Measurements from ENCODE around the gene LIN7C. TPM values are rescaled to one million over a fixed set of nuclear protein-coding genes. Genes with fewer than 3 reads are reported as not detected.

The LIN7C gene
- total and polyA plus RNA-seq, 2 of the 13 experiments (the other 11 are each of a cell fraction or from before 2014, with no cell fraction given), result 14.8 to 37.2 TPM

DNA sequence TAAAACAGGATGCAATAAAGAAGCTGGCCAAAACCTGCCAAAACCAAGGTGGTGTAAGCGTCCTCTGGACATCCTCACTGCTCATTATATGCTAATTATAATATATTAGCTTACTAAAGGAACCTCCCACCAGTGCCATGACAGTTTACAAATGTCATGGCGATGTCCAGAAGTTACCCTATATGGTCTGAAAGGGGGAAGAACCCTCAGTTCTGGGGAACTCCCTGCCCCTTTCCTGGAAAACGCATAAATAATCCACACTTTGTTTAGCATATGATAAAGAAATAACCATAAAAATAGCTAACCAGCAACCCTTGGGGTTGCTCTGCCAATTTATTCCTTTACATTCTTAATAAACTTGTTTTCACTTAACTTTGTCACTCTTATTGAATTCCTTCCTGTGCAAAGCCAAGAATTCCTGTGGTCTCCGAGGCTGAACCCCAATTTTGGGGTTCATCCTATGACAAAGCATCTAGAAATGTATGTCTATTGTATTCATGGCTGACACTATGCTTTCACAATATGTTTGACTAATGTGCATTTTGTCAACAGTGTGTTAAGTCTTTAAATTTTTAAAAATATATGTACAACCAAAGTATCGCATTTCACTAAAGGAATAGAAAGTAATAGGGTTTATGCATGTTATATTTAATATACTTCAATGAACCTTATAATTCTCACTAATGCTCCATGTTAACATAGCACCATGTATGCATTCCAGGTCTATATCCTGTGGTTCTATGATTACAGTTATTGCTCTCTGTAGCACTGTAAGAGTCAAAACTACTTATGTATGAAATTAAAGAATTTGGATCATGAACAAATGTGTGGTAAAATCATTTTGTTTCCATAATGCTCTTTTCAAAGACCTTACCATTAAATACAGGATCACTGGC, 59.0 kb downstream of the LIN7C start:
- H3K27me3 ChIP-seq (ENCODE audit: control insufficient read depth in 1 of 2, insufficient read depth in 2 of 2, low read length in 2 of 2), result no peaks in the 10 kb centered on the region
- no peak overlapping the region for H3K4me2 ChIP-seq (ENCODE audit: low read depth, low read length)
- H3K27ac ChIP-seq (ENCODE audit: extremely low read length, insufficient read depth, low read length), result no peak overlapping the region
- intact Hi-C loops (cut with micrococcal nuclease; ENCODE audit: unreplicated experiment) (no loop called here), in situ Hi-C loops (cut with HindIII; ENCODE audit: extremely low pct_ligation_motif_present, low pct_unique_long_range_greater_than_20kb) (no loop called here)
- H3K9me3 ChIP-seq (ENCODE audit: low read length), result no peaks in the 10 kb centered on the region
- no peaks in the 10 kb centered on the region for H3K36me3 ChIP-seq (replicated peaks in 1 of 2; ENCODE audit: control insufficient read depth in 1 of 2, insufficient read depth in 2 of 2, low read length in 2 of 2)
- no peak overlapping the region for H3K9ac ChIP-seq (ENCODE audit: insufficient read depth, low read depth, low read length)
- TF ChIP-seq ZNF766 (CRISPR knock-in tag; IDR thresholded peaks at IDR 0.05; ENCODE audit: borderline replicate concordance) (no peak), HMGA1 (CRISPR knock-in tag; conservative IDR thresholded peaks at IDR 0.05) (no peak), YY1 (IDR thresholded peaks at IDR 0.05; ENCODE audit: insufficient read depth, insufficient replicate concordance, low read depth, low read length) (no peak), ZNF12 (CRISPR knock-in tag; IDR thresholded peaks at IDR 0.05) (no peak)
- TF ChIP-seq, protein P1, sequence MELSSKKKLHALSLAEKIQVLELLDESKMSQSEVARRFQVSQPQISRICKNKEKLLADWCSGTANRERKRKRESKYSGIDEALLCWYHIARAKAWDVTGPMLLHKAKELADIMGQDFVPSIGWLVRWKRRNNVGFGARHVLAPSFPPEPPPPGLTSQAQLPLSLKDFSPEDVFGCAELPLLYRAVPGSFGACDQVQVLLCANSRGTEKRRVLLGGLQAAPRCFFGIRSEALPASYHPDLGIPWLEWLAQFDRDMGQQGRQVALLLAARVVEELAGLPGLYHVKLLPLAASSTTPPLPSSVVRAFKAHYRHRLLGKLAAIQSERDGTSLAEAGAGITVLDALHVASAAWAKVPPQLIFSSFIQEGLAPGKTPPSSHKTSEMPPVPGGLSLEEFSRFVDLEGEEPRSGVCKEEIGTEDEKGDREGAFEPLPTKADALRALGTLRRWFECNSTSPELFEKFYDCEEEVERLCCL (CRISPR knock-in tag; IDR thresholded peaks at IDR 0.05; ENCODE audit: borderline replicate concordance), result no peak
- TF ChIP-seq, protein P2, sequence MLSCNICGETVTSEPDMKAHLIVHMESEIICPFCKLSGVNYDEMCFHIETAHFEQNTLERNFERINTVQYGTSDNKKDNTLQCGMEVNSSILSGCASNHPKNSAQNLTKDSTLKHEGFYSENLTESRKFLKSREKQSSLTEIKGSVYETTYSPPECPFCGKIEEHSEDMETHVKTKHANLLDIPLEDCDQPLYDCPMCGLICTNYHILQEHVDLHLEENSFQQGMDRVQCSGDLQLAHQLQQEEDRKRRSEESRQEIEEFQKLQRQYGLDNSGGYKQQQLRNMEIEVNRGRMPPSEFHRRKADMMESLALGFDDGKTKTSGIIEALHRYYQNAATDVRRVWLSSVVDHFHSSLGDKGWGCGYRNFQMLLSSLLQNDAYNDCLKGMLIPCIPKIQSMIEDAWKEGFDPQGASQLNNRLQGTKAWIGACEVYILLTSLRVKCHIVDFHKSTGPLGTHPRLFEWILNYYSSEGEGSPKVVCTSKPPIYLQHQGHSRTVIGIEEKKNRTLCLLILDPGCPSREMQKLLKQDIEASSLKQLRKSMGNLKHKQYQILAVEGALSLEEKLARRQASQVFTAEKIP (CRISPR knock-in tag; IDR thresholded peaks at IDR 0.05; ENCODE audit: borderline replicate concordance), result no peak
- TF ChIP-seq, protein P3, sequence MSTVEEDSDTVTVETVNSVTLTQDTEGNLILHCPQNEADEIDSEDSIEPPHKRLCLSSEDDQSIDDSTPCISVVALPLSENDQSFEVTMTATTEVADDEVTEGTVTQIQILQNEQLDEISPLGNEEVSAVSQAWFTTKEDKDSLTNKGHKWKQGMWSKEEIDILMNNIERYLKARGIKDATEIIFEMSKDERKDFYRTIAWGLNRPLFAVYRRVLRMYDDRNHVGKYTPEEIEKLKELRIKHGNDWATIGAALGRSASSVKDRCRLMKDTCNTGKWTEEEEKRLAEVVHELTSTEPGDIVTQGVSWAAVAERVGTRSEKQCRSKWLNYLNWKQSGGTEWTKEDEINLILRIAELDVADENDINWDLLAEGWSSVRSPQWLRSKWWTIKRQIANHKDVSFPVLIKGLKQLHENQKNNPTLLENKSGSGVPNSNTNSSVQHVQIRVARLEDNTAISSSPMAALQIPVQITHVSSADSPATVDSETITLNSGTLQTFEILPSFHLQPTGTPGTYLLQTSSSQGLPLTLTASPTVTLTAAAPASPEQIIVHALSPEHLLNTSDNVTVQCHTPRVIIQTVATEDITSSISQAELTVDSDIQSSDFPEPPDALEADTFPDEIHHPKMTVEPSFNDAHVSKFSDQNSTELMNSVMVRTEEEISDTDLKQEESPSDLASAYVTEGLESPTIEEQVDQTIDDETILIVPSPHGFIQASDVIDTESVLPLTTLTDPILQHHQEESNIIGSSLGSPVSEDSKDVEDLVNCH (CRISPR knock-in tag; IDR thresholded peaks at IDR 0.05), result no peak
- TF ChIP-seq, protein P4, sequence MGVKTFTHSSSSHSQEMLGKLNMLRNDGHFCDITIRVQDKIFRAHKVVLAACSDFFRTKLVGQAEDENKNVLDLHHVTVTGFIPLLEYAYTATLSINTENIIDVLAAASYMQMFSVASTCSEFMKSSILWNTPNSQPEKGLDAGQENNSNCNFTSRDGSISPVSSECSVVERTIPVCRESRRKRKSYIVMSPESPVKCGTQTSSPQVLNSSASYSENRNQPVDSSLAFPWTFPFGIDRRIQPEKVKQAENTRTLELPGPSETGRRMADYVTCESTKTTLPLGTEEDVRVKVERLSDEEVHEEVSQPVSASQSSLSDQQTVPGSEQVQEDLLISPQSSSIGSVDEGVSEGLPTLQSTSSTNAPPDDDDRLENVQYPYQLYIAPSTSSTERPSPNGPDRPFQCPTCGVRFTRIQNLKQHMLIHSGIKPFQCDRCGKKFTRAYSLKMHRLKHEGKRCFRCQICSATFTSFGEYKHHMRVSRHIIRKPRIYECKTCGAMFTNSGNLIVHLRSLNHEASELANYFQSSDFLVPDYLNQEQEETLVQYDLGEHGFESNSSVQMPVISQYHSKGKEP (CRISPR knock-in tag; IDR thresholded peaks at IDR 0.05), result no peak
- TF ChIP-seq, protein P5, sequence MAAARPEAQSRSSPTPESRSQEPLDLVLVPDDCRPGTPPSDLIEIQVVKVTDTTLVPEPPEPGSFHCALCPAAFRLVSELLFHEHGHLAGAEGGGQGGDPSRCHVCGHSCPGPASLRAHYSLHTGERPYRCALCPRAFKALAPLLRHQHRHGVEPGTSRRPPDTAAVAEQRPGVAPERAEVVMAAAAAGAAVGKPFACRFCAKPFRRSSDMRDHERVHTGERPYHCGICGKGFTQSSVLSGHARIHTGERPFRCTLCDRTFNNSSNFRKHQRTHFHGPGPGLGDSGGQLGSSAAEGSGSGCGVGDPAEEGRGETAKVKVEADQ (CRISPR knock-in tag; IDR thresholded peaks at IDR 0.05; ENCODE audit: borderline replicate concordance), result no peak
- ChIA-PET CTCF (ENCODE audit: low intra/inter-chr PET ratio, low total read pairs) (no interaction called here), POLR2A (interaction anchor here (1.4 kb wide), 1 partner anchor 25 kb away, joined by 4 read pairs; the partner anchor contains the start of gene LGR4)
- BruUV-seq (replicated peaks), result no TSS peak
- DNase-seq (ENCODE audit: low spot score), result no peak
- FAIRE-seq, result no peak
- peaks cover 60% of the 10 kb centered on the region for H4K20me1 ChIP-seq (ENCODE audit: insufficient read depth, low read length)
- 93% methylated on average over 5 of the region's 5 CpGs for WGBS (ENCODE audit: low lambda C conversion rate)
- no peak for ATAC-seq
- H3K79me2 ChIP-seq (ENCODE audit: insufficient read depth, low read length), result peaks cover 88% of the 10 kb centered on the region
- no peak overlapping the region for H3K4me3 ChIP-seq (replicated peaks in 1 of 3; ENCODE audit: insufficient read depth in 1 of 3, low read depth in 2 of 3, low read length in 3 of 3)
- peaks cover 59% of the 10 kb centered on the region for H3K4me1 ChIP-seq (ENCODE audit: insufficient read depth, low read length)
- H2AFZ ChIP-seq (ENCODE audit: low read length), result no peak overlapping the region
